ENCODE results near the gene USP3.

The USP3 gene

DNA sequence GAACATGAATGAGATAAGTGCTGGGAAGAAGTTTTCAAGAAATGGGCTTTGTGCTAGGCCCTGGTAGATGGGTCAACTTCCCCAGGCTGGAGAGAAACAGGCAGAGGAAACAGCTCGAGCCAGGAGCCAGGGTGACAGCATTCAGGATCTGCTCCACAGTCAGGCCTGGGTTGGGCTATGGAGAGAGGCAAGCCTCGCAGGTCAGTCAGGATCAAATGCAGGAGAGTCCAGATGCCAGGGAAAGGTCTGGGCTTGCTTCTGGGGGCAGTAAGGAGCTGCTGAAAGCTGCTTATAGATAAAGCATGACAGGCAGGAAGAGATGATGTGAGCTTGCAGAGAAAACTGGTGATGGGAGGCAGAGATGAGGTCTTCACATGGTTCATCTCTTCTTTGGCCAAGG, 11.0 kb upstream of the USP3 start:
- H3K9me2 ChIP-seq (replicated peaks; ENCODE audit: insufficient read depth, low read length), result no peaks in the 10 kb centered on the region
- no peak overlapping the region for H3K4me2 ChIP-seq (ENCODE audit: low read depth, low read length)
- H3F3A ChIP-seq (ENCODE audit: insufficient read depth, low read length), result peaks cover 3% of the 10 kb centered on the region; the same call in 1 of the 2 replicates
- TF ChIP-seq, protein P1, sequence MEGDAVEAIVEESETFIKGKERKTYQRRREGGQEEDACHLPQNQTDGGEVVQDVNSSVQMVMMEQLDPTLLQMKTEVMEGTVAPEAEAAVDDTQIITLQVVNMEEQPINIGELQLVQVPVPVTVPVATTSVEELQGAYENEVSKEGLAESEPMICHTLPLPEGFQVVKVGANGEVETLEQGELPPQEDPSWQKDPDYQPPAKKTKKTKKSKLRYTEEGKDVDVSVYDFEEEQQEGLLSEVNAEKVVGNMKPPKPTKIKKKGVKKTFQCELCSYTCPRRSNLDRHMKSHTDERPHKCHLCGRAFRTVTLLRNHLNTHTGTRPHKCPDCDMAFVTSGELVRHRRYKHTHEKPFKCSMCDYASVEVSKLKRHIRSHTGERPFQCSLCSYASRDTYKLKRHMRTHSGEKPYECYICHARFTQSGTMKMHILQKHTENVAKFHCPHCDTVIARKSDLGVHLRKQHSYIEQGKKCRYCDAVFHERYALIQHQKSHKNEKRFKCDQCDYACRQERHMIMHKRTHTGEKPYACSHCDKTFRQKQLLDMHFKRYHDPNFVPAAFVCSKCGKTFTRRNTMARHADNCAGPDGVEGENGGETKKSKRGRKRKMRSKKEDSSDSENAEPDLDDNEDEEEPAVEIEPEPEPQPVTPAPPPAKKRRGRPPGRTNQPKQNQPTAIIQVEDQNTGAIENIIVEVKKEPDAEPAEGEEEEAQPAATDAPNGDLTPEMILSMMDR (IDR thresholded peaks at IDR 0.05; ENCODE audit: low read length), result no peak
- TF ChIP-seq EZH2phosphoT487 (IDR thresholded peaks at IDR 0.05; ENCODE audit: low read length) (no peak), EZH2 (optimal IDR thresholded peaks at IDR 0.05; ENCODE audit: low read depth, low read length) (no peak)
- no peaks in the 10 kb centered on the region for H3K36me3 ChIP-seq (replicated peaks; ENCODE audit: insufficient read depth, low read length)
- no peak overlapping the region for H3K4me3 ChIP-seq (ENCODE audit: low read length)
- H3K4me1 ChIP-seq (ENCODE audit: low read length), result peaks cover 36% of the 10 kb centered on the region
- H3K9me3 ChIP-seq (replicated peaks; ENCODE audit: insufficient read depth, low read length), result no peaks in the 10 kb centered on the region
- H2AFZ ChIP-seq (ENCODE audit: low read length), result no peak overlapping the region
- no peaks in the 10 kb centered on the region for H3K79me2 ChIP-seq (ENCODE audit: low read length)
- H3K27ac ChIP-seq (ENCODE audit: low read length), result no peak overlapping the region
- H4K20me1 ChIP-seq (ENCODE audit: insufficient read depth, low read length), result no peaks in the 10 kb centered on the region
- no peaks in the 10 kb centered on the region for H3K27me3 ChIP-seq (replicated peaks; ENCODE audit: insufficient read depth, low read length)
- no peak for DNase-seq
- H3K9ac ChIP-seq (ENCODE audit: low read length), result no peak overlapping the region

DNA sequence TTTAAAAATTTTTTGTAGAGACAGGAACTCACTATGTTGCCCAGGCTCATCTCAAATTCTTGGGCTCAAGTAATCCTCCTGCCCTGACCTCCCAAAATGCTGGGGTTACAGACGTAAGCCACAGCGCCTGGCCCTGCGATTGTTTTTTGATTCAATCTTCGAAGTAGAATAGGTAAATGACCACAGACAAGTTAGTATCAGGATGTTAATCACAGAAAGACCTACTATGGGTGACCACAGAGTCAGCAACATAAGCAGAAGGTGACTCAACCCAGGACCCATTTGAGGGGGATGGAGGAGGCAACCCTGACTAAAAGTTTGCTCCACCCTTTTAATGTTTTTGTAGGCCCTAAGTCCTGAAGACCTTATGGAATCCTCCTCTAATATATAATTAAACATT, 10.0 kb upstream of the USP3 start:
- DNase-seq, result no peak
- H3K4me2 ChIP-seq (ENCODE audit: low read depth, low read length), result no peak overlapping the region
- H3K27me3 ChIP-seq (replicated peaks; ENCODE audit: insufficient read depth, low read length), result no peaks in the 10 kb centered on the region
- TF ChIP-seq EZH2 (optimal IDR thresholded peaks at IDR 0.05; ENCODE audit: low read depth, low read length), result no peak
- no peaks in the 10 kb centered on the region for H3K9me2 ChIP-seq (replicated peaks; ENCODE audit: insufficient read depth, low read length)
- no peaks in the 10 kb centered on the region for H3K36me3 ChIP-seq (replicated peaks; ENCODE audit: insufficient read depth, low read length)
- H3K9ac ChIP-seq (ENCODE audit: low read length), result no peak overlapping the region
- H3K4me3 ChIP-seq (ENCODE audit: low read length), result no peak overlapping the region
- H4K20me1 ChIP-seq (ENCODE audit: insufficient read depth, low read length), result no peaks in the 10 kb centered on the region
- H3K4me1 ChIP-seq (ENCODE audit: low read length), result peaks cover 36% of the 10 kb centered on the region
- H2AFZ ChIP-seq (ENCODE audit: low read length), result no peak overlapping the region
- H3K27ac ChIP-seq (ENCODE audit: low read length), result no peak overlapping the region
- H3K9me3 ChIP-seq (replicated peaks; ENCODE audit: insufficient read depth, low read length), result no peaks in the 10 kb centered on the region
- H3F3A ChIP-seq (ENCODE audit: insufficient read depth, low read length), result peaks cover 3% of the 10 kb centered on the region; the same call in 1 of the 2 replicates
- H3K79me2 ChIP-seq (ENCODE audit: low read length), result no peaks in the 10 kb centered on the region

DNA sequence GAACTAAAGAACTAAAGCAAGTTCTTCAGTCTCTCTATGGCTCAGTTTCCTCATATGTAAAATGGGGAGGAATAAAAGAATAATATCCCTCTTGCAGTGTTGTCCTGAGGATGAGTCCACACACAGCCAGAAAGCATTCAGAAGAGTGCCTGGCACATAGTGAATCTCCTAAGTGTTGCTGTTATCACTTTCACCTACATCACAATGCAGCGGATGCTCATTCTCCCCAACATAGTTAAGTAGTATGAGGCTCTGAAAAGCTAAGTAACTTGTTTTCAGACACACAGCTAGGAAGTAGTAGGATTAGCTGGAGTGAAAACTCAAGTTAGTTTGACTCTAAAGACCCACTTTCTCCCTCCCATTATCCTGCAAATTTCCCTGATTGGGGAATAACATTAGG, 9.1 kb upstream of the USP3 start:
- TF ChIP-seq EZH2phosphoT487 (IDR thresholded peaks at IDR 0.05; ENCODE audit: low read length) (no peak), EZH2 (optimal IDR thresholded peaks at IDR 0.05; ENCODE audit: low read depth, low read length) (no peak)
- TF ChIP-seq, protein P1 (IDR thresholded peaks at IDR 0.05; ENCODE audit: low read length), result no peak
- DNase-seq, result no peak
- H3K79me2 ChIP-seq (ENCODE audit: low read length), result no peaks in the 10 kb centered on the region

DNA sequence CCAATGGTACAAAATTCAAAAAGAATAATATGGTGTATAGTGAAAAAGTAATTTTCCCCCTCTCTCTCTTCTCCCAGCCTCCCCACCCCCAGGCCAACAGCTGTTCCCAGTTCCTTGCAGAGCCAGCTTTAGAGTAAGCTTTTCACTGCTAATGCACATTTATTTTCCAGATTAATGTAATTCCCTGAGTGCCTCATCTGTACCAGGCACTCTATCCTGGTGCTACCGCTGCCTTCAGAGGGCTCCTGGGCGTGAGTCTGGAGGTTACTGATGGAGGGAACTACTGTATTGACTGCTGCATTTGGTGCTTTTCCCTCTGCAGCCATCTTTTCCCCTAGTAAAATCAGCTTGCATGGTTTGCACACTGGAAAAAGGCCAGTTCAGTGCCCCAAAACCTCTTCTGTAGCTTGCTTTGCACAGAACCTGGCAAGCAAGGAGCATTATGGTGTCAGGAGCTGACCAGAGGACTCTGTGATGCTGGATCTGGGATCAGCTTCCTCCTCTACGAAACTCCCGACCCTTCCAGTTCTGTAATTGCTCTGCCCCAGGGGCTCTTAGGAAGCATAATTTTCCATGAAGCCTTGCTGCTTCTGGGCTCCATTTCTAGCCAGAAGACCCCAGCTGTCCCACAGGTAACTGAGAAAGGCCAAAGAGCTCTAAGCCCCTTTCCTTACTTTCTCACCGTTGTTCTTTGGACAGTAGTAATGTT, 8.5 kb upstream of the USP3 start:
- H3K36me3 ChIP-seq (replicated peaks; ENCODE audit: insufficient read depth, low read length), result no peaks in the 10 kb centered on the region
- H3K27me3 ChIP-seq (replicated peaks; ENCODE audit: insufficient read depth, low read length), result no peaks in the 10 kb centered on the region
- H3K4me1 ChIP-seq (ENCODE audit: low read length), result peaks cover 36% of the 10 kb centered on the region
- H3K9me2 ChIP-seq (replicated peaks; ENCODE audit: insufficient read depth, low read length), result no peaks in the 10 kb centered on the region
- H3K9ac ChIP-seq (ENCODE audit: low read length), result no peak overlapping the region
- H3K79me2 ChIP-seq (ENCODE audit: low read length), result no peaks in the 10 kb centered on the region
- TF ChIP-seq, protein P1 (IDR thresholded peaks at IDR 0.05; ENCODE audit: low read length), result no peak
- no peak for TF ChIP-seq EZH2phosphoT487 (IDR thresholded peaks at IDR 0.05; ENCODE audit: low read length)
- no peak for TF ChIP-seq EZH2 (optimal IDR thresholded peaks at IDR 0.05; ENCODE audit: low read depth, low read length)
- no peak overlapping the region for H3K4me3 ChIP-seq (ENCODE audit: low read length)
- no peak overlapping the region for H3K27ac ChIP-seq (ENCODE audit: low read length)
- no peaks in the 10 kb centered on the region for H3K9me3 ChIP-seq (replicated peaks; ENCODE audit: insufficient read depth, low read length)
- no peak for DNase-seq
- peaks cover 3% of the 10 kb centered on the region; the same call in 1 of the 2 replicates for H3F3A ChIP-seq (ENCODE audit: insufficient read depth, low read length)
- no peak overlapping the region for H3K4me2 ChIP-seq (ENCODE audit: low read depth, low read length)
- no peaks in the 10 kb centered on the region for H4K20me1 ChIP-seq (ENCODE audit: insufficient read depth, low read length)
- no peak overlapping the region for H2AFZ ChIP-seq (ENCODE audit: low read length)

More for the DNA sequence above, 9.1 kb upstream of the USP3 start:
- no peaks in the 10 kb centered on the region for H3K9me3 ChIP-seq (replicated peaks; ENCODE audit: insufficient read depth, low read length)
- H3K27me3 ChIP-seq (replicated peaks; ENCODE audit: insufficient read depth, low read length), result no peaks in the 10 kb centered on the region
- H3K4me2 ChIP-seq (ENCODE audit: low read depth, low read length), result no peak overlapping the region
- no peak overlapping the region for H3K27ac ChIP-seq (ENCODE audit: low read length)
- no peaks in the 10 kb centered on the region for H3K36me3 ChIP-seq (replicated peaks; ENCODE audit: insufficient read depth, low read length)
- H3K4me1 ChIP-seq (ENCODE audit: low read length), result peaks cover 36% of the 10 kb centered on the region
- H2AFZ ChIP-seq (ENCODE audit: low read length), result no peak overlapping the region
- H3K9me2 ChIP-seq (replicated peaks; ENCODE audit: insufficient read depth, low read length), result no peaks in the 10 kb centered on the region
- no peaks in the 10 kb centered on the region for H4K20me1 ChIP-seq (ENCODE audit: insufficient read depth, low read length)
- no peak overlapping the region for H3K4me3 ChIP-seq (ENCODE audit: low read length)
- peaks cover 3% of the 10 kb centered on the region; the same call in 1 of the 2 replicates for H3F3A ChIP-seq (ENCODE audit: insufficient read depth, low read length)
- no peak overlapping the region for H3K9ac ChIP-seq (ENCODE audit: low read length)

All from MM.1S (cell line).